ENCODE measurements around the gene HS3ST1.

Gene HS3ST1

DNA sequence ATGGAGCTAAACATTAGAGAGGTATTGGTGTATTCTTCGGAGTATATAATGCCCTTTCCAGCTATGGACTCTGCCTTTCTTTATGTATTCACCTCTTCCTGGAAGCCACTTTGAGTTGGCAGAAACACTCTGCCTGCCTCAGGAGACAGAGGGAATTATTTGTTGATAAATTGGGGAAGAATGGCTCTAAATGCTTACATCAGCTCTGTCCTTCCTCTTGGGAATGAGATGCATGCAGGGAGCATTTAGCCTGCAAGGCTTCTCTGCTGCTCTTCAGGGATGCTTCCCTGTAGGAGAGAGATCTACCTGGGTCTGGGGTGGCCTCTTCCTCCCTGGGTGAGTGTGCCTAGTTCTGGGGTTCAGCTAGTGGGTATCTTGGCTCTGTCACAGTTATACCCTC is 6.9 kb upstream of the HS3ST1 start:
- in situ Hi-C loops (cut with MboI; ENCODE audit: low sequenced_read_pairs): no loop called here

DNA sequence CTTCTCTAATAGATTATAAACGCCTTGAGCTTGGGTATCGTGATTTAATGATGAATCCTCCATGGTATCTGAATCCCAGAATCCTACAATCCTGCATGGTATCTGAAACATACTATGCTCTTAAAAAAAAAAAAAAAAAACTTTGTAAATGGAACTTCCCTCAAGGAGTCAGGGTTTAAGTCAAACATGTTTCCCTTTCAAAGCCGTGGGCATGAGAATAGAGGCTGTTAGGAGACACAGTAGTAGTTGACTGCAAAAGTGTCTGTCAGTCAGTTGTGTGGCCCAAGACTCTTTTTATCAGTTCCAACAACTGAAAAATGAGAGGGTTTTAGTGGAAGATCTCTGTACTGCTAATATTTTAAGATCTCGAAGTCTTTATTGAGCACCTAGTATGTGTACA is 2.4 kb upstream of the HS3ST1 start:
- in situ Hi-C loops (cut with MboI; ENCODE audit: low sequenced_read_pairs): no loop called here

DNA sequence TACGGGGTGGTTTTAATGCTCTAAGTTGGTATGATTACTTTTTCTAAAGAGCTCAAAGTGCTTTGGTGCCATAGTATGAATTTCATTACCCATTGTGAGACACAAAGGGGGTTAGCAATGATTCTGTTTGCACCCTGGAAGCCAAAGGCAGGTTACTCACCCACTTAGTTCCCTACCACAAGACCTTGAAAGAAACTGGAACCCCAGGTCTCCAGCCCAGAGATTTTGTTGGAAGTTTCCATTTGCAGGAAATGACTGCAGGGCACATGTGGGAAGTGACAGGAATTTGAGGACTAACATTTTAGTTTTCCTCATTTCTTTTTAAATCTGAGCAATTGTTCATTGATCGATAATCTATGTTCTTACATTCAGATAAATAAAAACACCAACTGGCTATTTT is 1.8 kb upstream of the HS3ST1 start:
- in situ Hi-C loops (cut with MboI; ENCODE audit: low sequenced_read_pairs): no loop called here

DNA sequence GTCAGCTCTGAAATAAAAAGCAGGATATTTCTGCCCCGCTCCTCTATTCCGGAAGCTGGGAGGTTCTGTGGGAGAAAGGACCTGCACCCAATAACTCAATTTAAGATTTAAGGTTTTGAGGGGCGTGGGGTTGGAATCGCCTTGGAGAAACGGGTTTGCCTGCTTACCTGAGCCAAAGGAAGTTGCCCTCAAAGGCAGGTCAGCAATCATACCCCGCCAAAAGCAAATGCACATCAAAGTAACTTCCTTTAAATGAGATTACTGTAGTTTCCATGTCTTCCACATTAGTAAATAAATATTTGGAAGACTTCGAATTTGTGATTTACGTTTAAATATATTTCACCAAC is 978 bp upstream of the HS3ST1 start:
- in situ Hi-C loops (cut with MboI; ENCODE audit: low sequenced_read_pairs): no loop called here

DNA sequence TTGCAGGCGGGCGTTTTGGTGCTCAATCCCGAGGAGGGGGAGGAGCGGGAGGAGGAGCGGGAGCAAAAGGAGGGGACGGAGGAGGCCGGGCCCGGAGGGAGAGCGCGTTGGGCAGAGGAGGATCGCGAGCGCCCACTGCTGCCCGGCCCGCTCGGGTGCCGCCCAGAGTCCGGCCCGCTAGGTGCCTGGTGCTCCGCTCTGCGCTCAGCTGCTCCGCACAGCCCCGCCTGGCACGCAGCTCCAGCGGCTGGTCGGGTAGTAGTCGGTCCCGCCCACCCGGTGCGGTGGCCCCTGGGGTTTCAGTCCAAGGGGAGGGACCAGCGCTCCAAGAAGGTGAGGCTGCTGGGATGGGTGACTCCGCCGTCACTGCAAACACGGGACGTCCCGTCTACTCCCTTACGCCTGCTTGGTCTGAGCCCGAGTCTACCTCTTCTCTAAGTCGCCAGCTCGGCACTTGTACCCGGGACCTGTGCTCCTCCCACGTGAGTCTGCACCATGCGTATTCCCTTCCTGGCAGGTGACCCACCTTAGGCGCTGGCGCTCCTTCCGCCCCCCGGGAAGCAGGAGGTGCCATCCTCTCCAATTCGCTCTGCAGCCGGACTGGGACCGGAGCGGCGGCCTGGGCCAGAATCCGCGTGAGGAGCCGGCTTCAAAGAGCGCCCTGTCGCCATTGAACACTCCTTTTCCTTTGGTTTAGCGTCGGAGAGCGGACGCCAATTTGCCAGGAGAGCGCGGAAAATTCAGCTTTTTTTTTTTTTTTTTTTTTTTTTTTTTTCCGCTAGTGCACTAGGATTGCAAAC is 405 bp upstream of the HS3ST1 start:
- in situ Hi-C loops (cut with MboI; ENCODE audit: low sequenced_read_pairs): no loop called here

DNA sequence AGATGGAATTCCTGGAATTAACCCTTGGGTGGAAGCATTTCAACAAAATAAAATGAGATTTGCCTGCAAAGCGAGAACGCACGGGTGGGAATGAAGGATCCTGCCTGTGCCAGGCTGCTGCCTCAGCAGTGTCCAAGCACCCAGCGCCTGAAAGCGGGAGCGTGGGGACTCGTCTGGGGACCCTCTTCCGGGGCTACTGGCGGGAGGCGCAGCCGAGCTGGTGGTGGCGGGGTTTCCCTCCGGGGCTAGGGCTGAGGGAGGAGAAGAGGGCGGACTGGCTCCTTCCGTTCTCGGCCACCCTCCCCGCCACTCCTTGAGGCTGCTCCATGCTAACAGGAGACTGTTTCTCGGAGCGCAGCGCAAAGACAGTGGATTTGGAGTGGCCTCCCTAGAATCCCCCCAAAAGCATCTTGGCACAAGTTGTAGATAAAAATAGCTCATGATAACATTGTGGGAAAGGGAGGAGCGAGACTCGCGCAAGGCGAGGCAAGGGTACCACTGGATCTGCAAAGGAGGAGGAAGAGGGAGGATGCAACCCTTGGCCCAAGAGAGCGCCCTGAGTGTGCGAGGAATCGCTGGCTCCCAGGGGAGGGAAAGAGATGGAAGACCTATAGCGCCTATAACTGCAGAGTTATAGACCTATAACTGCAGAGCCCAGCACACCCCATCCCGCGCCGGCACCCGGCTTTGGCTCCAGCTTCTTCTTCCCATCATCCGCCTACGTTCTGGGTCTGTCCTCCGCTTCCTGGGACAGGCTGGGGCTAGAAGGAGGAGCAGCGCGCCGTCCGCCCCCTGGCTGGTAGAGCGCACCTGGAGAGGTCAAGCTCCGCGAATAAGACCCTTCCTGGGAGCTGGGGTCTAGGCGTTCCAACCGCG is 1.3 kb downstream of the HS3ST1 start:
- in situ Hi-C loops (cut with MboI; ENCODE audit: low sequenced_read_pairs): no loop called here

DNA sequence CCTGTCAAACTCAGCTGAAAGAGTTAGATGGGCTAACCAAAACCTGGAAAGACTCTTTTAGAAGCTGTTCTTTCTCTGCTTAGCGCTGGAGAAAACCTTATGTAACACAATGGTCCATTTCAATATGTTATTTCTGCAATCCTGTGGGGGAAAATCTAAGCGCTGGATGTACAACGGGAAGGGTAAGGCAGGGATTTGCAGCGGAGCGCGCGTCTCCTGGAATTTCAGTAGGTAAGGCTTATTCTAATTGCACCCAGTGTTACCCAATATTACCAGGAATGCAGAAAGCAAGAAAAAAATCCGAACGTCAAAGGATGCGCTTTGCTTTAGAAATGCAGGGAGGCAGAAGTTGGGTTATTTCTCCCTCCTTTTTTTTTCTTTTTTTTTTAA is 2.0 kb downstream of the HS3ST1 start:
- in situ Hi-C loops (cut with MboI; ENCODE audit: low sequenced_read_pairs): no loop called here

DNA sequence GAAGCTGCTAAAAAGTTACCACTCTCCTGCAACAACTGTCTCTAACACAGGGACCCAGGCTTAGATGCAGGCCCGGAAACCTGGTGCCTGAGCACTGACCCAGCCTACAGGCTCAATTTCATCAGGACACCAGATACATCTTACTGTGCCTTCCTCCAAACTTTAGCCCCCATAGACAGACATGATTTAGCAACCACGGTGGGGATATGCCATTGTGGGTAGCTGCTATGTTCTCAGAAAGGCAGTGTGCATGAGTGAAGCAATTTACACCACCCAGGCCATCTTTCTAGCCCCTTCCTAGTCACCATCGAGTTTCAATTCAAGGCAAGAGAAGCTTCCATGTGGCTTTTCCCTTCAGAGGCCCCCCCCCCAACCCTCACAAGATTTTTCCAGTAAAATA is 2.7 kb downstream of the HS3ST1 start:
- in situ Hi-C loops (cut with MboI; ENCODE audit: low sequenced_read_pairs): no loop called here

DNA sequence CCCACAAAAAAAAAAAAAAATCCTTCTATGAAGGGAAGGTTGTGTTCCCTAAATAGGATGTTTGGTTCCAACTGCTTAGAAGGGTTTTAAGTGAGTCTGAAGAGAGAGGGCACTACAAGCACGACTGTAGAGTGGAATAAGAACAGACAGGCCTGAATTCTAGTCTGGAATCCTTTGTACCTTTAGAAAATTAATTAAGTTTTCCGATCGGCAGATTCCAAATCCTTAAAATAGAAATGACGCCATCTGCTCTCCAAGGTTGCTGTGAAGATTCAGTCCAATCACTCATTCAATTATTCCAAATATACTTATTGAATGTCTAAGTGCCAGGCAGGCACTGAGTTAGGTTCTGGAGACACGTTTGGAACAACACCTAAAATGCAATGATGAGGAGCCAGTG is 3.8 kb downstream of the HS3ST1 start:
- in situ Hi-C loops (cut with MboI; ENCODE audit: low sequenced_read_pairs): no loop called here

DNA sequence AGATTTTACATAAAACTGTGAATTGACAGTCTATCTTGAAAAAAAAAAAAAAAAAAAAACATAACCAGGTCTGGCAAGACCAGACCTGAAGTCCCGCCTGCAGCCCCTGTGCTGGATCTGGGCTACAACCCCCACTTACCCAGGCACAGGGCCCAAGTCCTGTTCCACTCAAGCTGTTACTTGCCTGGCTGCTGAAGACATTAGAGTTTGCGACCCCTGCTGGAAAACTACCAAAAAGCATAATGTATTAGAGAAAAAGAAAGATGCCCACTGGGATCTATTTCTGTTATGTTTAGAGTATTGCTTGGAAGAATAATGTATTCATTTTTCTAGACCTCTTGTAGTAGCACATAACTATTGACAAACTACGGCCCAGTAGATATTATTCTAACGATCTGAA is 4.7 kb downstream of the HS3ST1 start:
- in situ Hi-C loops (cut with MboI; ENCODE audit: low sequenced_read_pairs): no loop called here

DNA sequence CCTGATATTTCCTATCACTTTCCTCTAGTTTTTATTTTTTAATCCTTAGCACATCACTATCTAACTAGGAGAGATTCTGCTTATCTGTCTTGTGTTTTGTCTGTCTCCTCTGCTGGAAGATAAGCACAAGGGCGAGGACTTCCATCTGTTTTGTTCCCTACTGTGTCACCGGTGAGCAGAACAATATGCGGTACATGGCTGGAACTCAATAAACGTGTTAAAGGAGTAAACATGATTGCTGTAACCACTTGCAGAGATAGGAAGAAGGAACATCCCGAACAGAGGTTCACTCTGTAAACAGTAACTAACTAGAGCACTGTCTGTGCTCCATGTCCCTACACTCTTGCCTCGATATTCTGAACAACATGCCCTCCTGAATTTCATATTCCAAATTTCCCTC is 5.2 kb downstream of the HS3ST1 start:
- in situ Hi-C loops (cut with MboI; ENCODE audit: low sequenced_read_pairs): no loop called here

DNA sequence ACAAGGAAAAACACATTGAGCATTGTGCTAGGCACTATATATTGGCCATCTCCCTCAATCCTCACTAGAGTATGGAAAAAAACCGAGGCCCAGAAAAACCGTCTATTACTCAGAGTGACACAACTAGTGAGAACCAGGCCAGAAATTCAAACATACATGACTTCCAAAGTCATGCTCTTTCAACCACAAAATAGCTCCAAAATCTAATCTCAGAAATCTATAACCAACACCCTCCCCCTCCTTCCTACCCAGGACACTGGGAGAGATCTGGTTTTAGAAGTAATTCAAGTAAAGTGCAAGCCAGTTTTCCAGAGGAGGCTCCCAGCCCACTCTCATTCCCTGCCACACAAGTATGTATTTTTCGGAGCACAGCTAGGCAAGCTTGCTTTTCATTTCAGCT is 7.6 kb downstream of the HS3ST1 start:
- in situ Hi-C loops (cut with MboI; ENCODE audit: low sequenced_read_pairs): no loop called here

DNA sequence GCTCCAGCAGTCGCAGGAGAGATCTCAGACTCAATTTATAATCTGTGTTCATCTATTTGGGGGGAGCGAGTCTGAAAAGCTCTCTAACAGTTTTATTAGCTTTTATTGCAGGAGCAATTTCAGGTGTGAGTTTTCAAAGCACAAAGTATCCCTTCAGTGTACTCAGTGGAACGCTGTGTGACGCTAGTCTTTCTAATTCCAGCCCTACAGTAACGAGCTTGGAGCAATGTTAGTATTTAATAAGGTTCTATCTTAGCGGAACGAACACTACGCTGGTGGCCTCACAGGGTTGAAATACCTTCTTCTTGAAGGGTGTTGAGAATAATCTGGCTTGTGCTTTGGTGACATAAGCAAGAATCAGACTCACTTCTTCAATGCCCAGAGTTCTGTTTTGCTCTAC is 8.4 kb downstream of the HS3ST1 start:
- in situ Hi-C loops (cut with MboI; ENCODE audit: low sequenced_read_pairs): no loop called here

DNA sequence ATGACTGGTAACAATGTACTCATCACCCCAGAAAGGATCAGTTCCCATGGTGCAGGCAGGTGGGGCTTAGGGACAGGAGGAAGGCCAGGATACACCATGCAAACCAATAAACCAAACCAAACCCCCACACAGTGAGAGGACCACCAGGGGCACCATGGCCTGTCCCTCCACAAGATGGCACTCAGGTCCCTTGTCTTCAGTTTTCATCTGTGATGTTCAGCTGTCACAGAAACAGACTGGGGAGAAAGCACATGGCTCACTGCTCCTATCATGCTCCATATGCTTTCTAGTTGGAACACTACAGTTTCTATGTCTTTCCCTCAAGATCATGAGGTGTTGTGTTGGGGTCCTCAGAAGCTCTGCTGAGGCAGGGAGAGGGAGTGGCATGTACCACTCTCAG is 10.1 kb downstream of the HS3ST1 start:
- in situ Hi-C loops (cut with MboI; ENCODE audit: low sequenced_read_pairs): no loop called here

DNA sequence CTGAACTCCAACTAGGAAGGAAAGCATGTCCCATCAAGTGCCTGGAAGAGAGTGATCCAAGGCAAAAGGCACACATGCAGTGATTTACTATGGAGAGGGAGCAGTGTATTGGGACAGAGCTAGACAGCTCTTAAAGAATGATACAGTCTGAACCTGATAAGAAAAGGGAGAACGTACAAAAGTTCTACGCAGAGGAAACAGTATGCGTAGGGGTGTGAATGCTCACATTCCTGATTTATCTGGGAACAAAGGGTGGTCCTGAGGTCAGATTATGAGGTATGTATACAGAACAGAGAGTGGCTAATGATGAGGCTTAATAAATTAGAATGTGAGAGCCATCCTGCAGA is 12.0 kb downstream of the HS3ST1 start:
- in situ Hi-C loops (cut with MboI; ENCODE audit: low sequenced_read_pairs): no loop called here

DNA sequence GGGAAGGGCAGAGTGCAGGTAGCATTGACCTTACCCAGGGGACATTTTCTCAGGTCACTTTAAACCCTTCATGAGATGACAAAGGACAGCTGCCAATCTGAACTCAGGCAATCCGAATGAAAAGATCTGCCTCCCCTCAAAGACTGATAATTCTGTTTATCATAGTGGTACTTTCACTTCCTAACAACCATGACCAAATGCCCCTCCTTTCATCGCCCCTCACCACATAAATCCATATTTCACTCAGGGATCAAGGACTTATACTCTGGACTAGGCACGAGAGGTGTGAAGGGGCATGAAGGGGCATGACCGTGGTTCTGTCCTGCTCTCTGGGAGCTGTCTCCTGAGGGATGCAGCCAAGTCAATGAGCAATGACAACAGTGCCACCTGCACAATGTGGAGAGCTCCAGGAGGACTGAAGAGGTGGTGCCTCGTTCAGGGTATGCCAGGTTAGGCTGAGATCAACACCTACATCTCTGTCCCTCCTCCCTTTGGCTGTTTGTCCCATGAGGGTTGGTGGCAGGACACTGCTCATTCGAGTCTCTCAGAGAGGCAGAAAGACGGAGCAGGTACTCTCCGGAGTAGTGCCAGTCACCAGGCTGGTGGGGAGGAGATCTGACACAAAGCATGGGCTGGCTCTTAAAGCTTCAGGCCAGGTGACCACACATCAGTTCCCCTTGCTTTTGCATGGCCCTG is 12.5 kb downstream of the HS3ST1 start:
- in situ Hi-C loops (cut with MboI; ENCODE audit: low sequenced_read_pairs): no loop called here

DNA sequence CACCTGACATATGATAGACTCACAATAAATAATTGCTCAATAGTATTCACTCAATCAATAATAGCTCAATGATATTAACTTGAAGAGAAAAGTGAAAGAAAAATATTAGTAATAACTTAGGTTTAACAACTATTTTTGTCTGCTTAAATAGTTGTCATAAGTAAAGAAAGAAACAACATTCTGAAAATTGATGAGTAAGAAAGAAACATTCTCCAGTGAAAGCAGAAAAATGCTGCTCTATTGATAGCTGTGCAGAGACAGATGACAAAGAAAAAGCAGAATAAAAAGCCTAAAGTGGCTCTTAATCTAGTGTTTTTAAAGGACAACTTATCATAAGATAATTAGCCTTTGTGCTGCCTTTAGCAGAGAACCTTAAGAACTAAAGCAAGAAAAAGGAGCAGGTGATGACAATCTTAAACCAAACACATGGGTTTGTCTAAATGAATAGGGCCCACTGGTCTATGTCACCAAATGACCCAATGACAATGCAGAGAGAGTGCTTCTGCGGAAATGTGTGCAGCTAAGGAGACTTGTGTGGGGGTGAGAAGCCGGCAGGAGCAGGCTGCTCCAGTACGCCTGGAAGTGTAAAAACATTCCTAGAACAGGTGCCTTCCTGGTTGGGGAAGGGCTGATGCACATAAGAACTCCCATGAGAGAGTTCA is 13.2 kb downstream of the HS3ST1 start:
- in situ Hi-C loops (cut with MboI; ENCODE audit: low sequenced_read_pairs): no loop called here

DNA sequence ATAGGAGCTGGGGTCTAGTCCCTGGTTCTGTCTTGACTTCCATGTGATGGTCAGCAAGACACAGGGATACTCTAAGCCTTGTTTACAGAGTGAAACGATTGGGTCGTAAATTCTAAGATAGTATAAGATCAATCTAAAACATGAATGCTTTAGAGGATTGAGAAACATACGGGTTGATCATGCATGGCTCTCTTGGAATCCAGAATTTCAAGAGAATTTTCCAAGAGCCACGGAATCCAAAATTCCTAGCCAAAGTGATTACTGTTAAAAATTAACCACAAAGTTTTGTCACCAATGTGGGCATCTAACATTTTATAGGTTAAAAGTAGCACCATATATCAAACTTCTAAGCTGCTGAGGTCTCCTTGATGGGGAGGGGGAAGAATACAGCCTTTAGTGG is 16.5 kb downstream of the HS3ST1 start:
- in situ Hi-C loops (cut with MboI; ENCODE audit: low sequenced_read_pairs): no loop called here

DNA sequence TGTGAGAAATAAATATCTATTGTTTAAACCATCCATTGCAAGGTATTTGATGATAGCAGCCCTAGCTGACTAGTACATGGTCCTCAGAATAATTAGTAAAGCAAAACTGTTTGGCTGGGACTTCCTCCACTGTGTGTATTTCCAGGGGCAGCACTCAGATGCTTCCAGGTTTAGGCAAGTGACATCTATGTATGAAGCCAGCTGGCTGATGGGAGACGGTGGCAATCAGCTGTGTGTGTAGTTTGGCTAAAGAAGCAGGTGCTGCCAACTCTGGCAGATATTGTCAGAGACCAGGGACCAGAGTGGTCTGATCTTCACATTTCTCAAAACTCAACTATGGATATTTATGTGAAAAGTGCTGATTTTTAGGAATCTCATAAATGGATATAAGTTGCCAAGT is 19.1 kb downstream of the HS3ST1 start:
- in situ Hi-C loops (cut with MboI; ENCODE audit: low sequenced_read_pairs): no loop called here

DNA sequence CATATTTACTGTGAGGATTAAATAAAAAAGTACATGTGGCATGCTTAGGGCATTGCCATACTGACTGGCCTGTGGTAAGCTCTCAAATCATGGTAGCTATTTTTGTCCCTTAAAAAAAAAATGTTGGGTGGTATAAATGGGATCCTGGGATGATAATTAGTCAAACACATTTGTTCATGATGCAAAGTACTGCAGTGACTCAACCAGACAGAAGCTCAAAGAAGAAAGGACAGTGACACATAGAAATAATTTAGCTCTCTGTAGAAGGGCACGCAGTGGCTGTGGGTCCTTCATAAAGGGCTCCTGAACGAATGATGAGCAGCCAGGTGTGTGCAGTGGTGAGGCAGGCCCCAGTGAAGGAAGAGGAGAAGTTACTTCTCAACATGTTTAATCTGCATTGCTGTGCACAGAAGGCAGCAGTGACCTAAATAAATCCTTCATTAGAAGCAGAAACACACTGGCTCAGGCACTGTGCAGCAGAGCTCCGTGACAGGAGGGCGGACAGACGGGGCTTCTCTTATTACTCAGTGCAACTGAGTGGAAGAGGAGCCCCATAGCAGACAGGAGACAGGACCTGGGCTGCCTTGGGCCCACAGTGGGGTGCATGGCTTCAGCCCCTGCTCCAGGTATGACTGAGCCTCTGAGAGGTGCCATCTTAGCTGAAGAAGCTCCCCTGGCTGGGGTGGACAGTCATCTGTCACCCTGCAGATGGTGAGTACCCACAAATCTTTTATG is 20.3 kb downstream of the HS3ST1 start:
- in situ Hi-C loops (cut with MboI; ENCODE audit: low sequenced_read_pairs): no loop called here

DNA sequence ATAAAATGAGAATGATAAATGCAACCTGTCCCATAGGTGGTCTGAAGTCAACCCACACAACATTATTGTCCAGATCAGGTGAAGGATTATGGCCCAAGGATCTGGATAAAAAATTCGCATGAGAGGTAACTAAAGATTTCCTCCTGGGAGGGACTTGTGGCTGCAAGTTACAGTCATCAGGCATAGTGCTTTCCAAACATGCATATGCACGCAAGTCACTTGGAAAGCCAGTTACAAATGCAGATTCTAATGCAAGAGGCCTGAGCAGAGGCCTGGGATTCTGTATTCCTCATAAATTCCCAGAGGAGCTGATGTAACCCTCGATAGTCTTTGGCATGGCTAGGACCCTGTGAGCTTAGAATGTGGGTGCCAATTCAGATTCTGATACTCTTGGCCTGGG is 21.1 kb downstream of the HS3ST1 start:
- in situ Hi-C loops (cut with MboI; ENCODE audit: low sequenced_read_pairs): no loop called here

Measured in hTERT RPE-1 (cell line).